Measurements from ENCODE around the gene SDK1. TPM values are rescaled to one million over a fixed set of nuclear protein-coding genes. Genes with fewer than 3 reads are reported as not detected.

The SDK1 gene
- total and polyA plus RNA-seq, 2 experiments from 2014 or later: 2.1 to 10.0 TPM

GRCh38 chr7:3989723-3990122 is 688.7 kb downstream of the SDK1 start:
- H3K27ac ChIP-seq (ENCODE audit: low read depth): no peak overlapping the region
- no peaks in the 10 kb centered on the region for H3K79me2 ChIP-seq (replicated peaks; ENCODE audit: insufficient read depth)
- no peaks in the 10 kb centered on the region for H3K27me3 Mint-ChIP-seq (ENCODE audit: insufficient read depth, low read depth, poor library complexity)
- H3K4me3 Mint-ChIP-seq: no peak overlapping the region
- no peak for ATAC-seq
- H3K4me3 ChIP-seq: no peak overlapping the region
- no peaks in the 10 kb centered on the region for H3K27me3 ChIP-seq (ENCODE audit: insufficient read depth)
- H3K9me3 Mint-ChIP-seq: peaks cover 4% of the 10 kb centered on the region; the same call in 2 of the 3 replicates
- H3K4me1 Mint-ChIP-seq: peaks cover 10% of the 10 kb centered on the region
- DNase-seq (ENCODE audit: low spot score): no peak
- H2AFZ ChIP-seq: no peak overlapping the region
- no peaks in the 10 kb centered on the region for H4K20me1 ChIP-seq (replicated peaks; ENCODE audit: insufficient read depth)
- H3K4me1 ChIP-seq (ENCODE audit: insufficient read depth): peaks cover 5% of the 10 kb centered on the region
- no peak overlapping the region for H3K27ac Mint-ChIP-seq
- H3K36me3 Mint-ChIP-seq (ENCODE audit: low read depth): peaks cover 8% of the 10 kb centered on the region; the same call in 2 of the 3 replicates
- H3K9me2 ChIP-seq (ENCODE audit: insufficient read depth): no peaks in the 10 kb centered on the region
- H3K36me3 ChIP-seq (ENCODE audit: insufficient read depth): no peaks in the 10 kb centered on the region
- TF ChIP-seq ZNF462 (CRISPR knock-in tag; IDR thresholded peaks at IDR 0.05) (no peak), ZNF114 (CRISPR knock-in tag; IDR thresholded peaks at IDR 0.05) (no peak), NANOG (IDR thresholded peaks at IDR 0.05; ENCODE audit: borderline replicate concordance) (no peak), JUNB (IDR thresholded peaks at IDR 0.05; ENCODE audit: unreplicated experiment) (no peak), EZH2 (IDR thresholded peaks at IDR 0.05; ENCODE audit: low read depth, unreplicated experiment) (no peak), ETS1 (IDR thresholded peaks at IDR 0.05) (no peak), CTCF (conservative IDR thresholded peaks at IDR 0.05; ENCODE audit: low read depth in 2 of 2) (no peak), STAT1 (IDR thresholded peaks at IDR 0.05; ENCODE audit: unreplicated experiment) (no peak), POLR2AphosphoS5 (IDR thresholded peaks at IDR 0.05; ENCODE audit: low read depth) (no peak), REST (IDR thresholded peaks at IDR 0.05; ENCODE audit: unreplicated experiment) (no peak), EZH2phosphoT487 (IDR thresholded peaks at IDR 0.05; ENCODE audit: unreplicated experiment) (no peak), ZNF331 (CRISPR knock-in tag; IDR thresholded peaks at IDR 0.05; ENCODE audit: low read depth) (no peak), CREB1 (CRISPR knock-in tag; IDR thresholded peaks at IDR 0.05; ENCODE audit: low read depth) (no peak)
- H3K4me2 ChIP-seq: no peak overlapping the region
- no peaks in the 10 kb centered on the region for H3F3A ChIP-seq (replicated peaks; ENCODE audit: low read depth)

All from GM23338 (cell line).